HepG2 (cell line): Measurements from ENCODE around the gene CNKSR3. TPM values are rescaled to one million over a fixed set of nuclear protein-coding genes. Genes with fewer than 3 reads are reported as not detected.

Source experiments
- ATAC-seq: fragments of 200-7000 bp; cut with Tn5 transposase; 3 replicates; pipeline ENCODE4 v1.9.1; 2020; ENCODE audit warnings: mild to moderate bottlenecking, moderate library complexity
- BruUV-seq: library from RNA; stranded (reverse); fragments of 400-500 nt; replicated peaks from 2 replicates; lab custom pipeline; 2021; lab: Mats Ljungman, UMichigan
- CTCF ChIA-PET: fragments of 300-600 bp; formaldehyde crosslinking; extraction: SDS; loops from one replicate; lab custom pipeline; 2021; ENCODE audit warnings: low total read pairs, inconsistent platforms, low intra/inter-chr PET ratio; lab: Yijun Ruan, JAX
- POLR2A ChIA-PET: fragments of 350-600 bp; sonication (Branson Sonifier 250); formaldehyde crosslinking; loops from one replicate; lab custom pipeline; 2020; ENCODE audit warnings: antibody characterized with exemption, inconsistent platforms; lab: Yijun Ruan, JAX
- DNase-seq: peaks from one replicate; pipeline ENCODE4 v3.0.0-alpha.2; 2015; ENCODE audit warnings: low spot score
- FAIRE-seq: peaks from 3 replicates; lab custom pipeline; 2011; peaks lifted over from hg19 to GRCh38; lab: Jason Lieb, UNC
- H2AFZ ChIP-seq: one replicate; pipeline ENCODE4 v1.6.1; 2011; ENCODE audit warnings: low read length, inconsistent platforms
- H3K27ac ChIP-seq: fragments of 300-600 bp; 3 replicates; pipeline ENCODE4 v1.8.0; 2011; ENCODE audit warnings: mixed run types, mild to moderate bottlenecking, mixed read lengths, low read length, inconsistent platforms; ENCODE audit not compliant: insufficient read depth; ENCODE audit errors: extremely low read length
- H3K27me3 ChIP-seq, 2 experiments: fragments of 200-600 bp in 1 of 2; 2 replicates in 1 of 2; 3 replicates in 1 of 2; pipeline versions ENCODE4 v1.6.0 to v1.8.0; 2011; ENCODE audit warnings: low read length in 2 of 2, mild to moderate bottlenecking in 2 of 2, moderate library complexity in 2 of 2, inconsistent platforms in 1 of 2; ENCODE audit not compliant: insufficient read depth in 2 of 2, control insufficient read depth in 1 of 2
- H3K36me3 ChIP-seq, 2 experiments: fragments of 200-600 bp in 1 of 2; replicated peaks in 1 of 2; 2 replicates in 1 of 2; 3 replicates in 1 of 2; pipeline versions ENCODE4 v1.5.1 to v1.8.0; 2011; ENCODE audit warnings: low read length in 2 of 2, inconsistent platforms in 1 of 2; ENCODE audit not compliant: insufficient read depth in 2 of 2, control insufficient read depth in 1 of 2
- H3K4me1 ChIP-seq: 2 replicates; pipeline ENCODE4 v1.5.1; 2012; ENCODE audit warnings: low read length, inconsistent platforms; ENCODE audit not compliant: insufficient read depth
- H3K4me2 ChIP-seq: 2 replicates; pipeline ENCODE4 v1.6.0; 2011; ENCODE audit warnings: low read depth, low read length, inconsistent platforms
- H3K4me3 ChIP-seq, 3 experiments: fragments of 200-600 bp in 1 of 3; sonication (generic), shearing (Covaris generic) in 1 of 3; replicated peaks in 1 of 3; 2 replicates each; pipeline ENCODE4 v1.5.1; 2011 to 2016; ENCODE audit warnings: low read length in 3 of 3, inconsistent platforms in 2 of 3, low read depth in 2 of 3, mild to moderate bottlenecking in 2 of 3, control low read depth in 1 of 3, mixed read lengths in 1 of 3; ENCODE audit not compliant: insufficient read depth in 1 of 3
- H3K79me2 ChIP-seq: one replicate; pipeline ENCODE4 v1.6.1; 2011; ENCODE audit warnings: low read length, inconsistent platforms; ENCODE audit not compliant: insufficient read depth
- H3K9ac ChIP-seq: 2 replicates; pipeline ENCODE4 v1.6.0; 2011; ENCODE audit warnings: mild to moderate bottlenecking, low read depth, low read length, inconsistent platforms; ENCODE audit not compliant: insufficient read depth
- H3K9me3 ChIP-seq: 2 replicates; pipeline ENCODE4 v1.5.1; 2012; ENCODE audit warnings: mild to moderate bottlenecking, low read length
- H4K20me1 ChIP-seq: 2 replicates; pipeline ENCODE4 v1.6.0; 2011; ENCODE audit warnings: inconsistent platforms, mild to moderate bottlenecking, low read length, moderate library complexity; ENCODE audit not compliant: insufficient read depth
- EP300 ChIP-seq, 3 experiments: sonication (generic) in 1 of 3; formaldehyde crosslinking in 1 of 3; IDR thresholded peaks; 2 replicates each; pipeline versions ENCODE4 v1.5.1 to v1.6.1; 2011 to 2020; ENCODE audit warnings: low read depth in 2 of 3, low read length in 2 of 3, borderline replicate concordance in 1 of 3, improper control_type of control experiment in 1 of 3, mild to moderate bottlenecking in 1 of 3, missing genetic modification reagents in 1 of 3, moderate library complexity in 1 of 3
- IKZF1 ChIP-seq: fragments of 450-650 bp; IDR thresholded peaks from 2 replicates; pipeline ENCODE4 v1.7.1; 2016
- ISL2 ChIP-seq: sonication (generic); formaldehyde crosslinking; IDR thresholded peaks from 2 replicates; pipeline ENCODE4 v1.5.0; 2020; ENCODE audit warnings: missing genetic modification reagents
- JDP2 ChIP-seq: sonication (generic); formaldehyde crosslinking; IDR thresholded peaks from 2 replicates; pipeline ENCODE4 v1.8.1; 2022; ENCODE audit warnings: missing genetic modification reagents, borderline replicate concordance
- NONO ChIP-seq, 2 experiments: fragments of 450-650 bp in 1 of 2; sonication (generic) in 1 of 2; formaldehyde crosslinking in 1 of 2; IDR thresholded peaks in 1 of 2; conservative IDR thresholded peaks in 1 of 2; 2 replicates each; pipeline versions ENCODE4 v1.6.1 to v1.8.0; 2017 to 2022; ENCODE audit warnings: mild to moderate bottlenecking in 1 of 2, missing genetic modification reagents in 1 of 2, moderate library complexity in 1 of 2
- RBM22 ChIP-seq: fragments of 200-400 bp; formaldehyde crosslinking; optimal IDR thresholded peaks from 2 replicates; pipeline ENCODE3; 2017; ENCODE audit warnings: mild to moderate bottlenecking, low read length, moderate library complexity
- SMAD1 ChIP-seq: sonication (generic); formaldehyde crosslinking; IDR thresholded peaks from 2 replicates; pipeline ENCODE4 v1.4.0; 2020; ENCODE audit warnings: missing genetic modification reagents, low read depth, mild to moderate bottlenecking, borderline replicate concordance
- SP1 ChIP-seq, 2 experiments: fragments of 450-650 bp in 1 of 2; sonication (generic) in 1 of 2; formaldehyde crosslinking in 1 of 2; IDR thresholded peaks; 2 replicates each; pipeline versions ENCODE4 v1.4.0 to v1.6.1; 2016 to 2020; ENCODE audit warnings: missing genetic modification reagents in 1 of 2
- U2AF1 ChIP-seq: fragments of 200-400 bp; formaldehyde crosslinking; optimal IDR thresholded peaks from 2 replicates; pipeline ENCODE3; 2017; ENCODE audit warnings: mild to moderate bottlenecking, low read depth, low read length
- ZNF180 ChIP-seq: sonication (generic); formaldehyde crosslinking; IDR thresholded peaks from 2 replicates; pipeline ENCODE4 v1.4.0; 2020; ENCODE audit warnings: low read depth, missing genetic modification reagents, borderline replicate concordance
- ZNF367 ChIP-seq: sonication (generic); formaldehyde crosslinking; IDR thresholded peaks from 2 replicates; pipeline ENCODE4 v1.4.0; 2020; ENCODE audit warnings: missing genetic modification reagents, borderline replicate concordance
- WGBS: methylation state at CpG from one replicate; pipeline ENCODE4 v1.1.6; 2017; ENCODE audit warnings: low lambda C conversion rate; 5-methylcytosine and 5-hydroxymethylcytosine counted together
- in situ Hi-C: cut with HindIII; loops from 2 replicates; pipeline ENCODE4 v1.10.0; 2017; ENCODE audit warnings: low pct_unique_long_range_greater_than_20kb; ENCODE audit not compliant: extremely low pct_ligation_motif_present
- intact Hi-C: fragments of 100-400 bp; cut with micrococcal nuclease; formaldehyde crosslinking; loops from one replicate; pipeline ENCODE4 v1.10.0; 2022; ENCODE audit not compliant: unreplicated experiment
- polyA plus RNA-seq, 8 experiments: library from polyadenylated mRNA; depleted of rRNA in 3 of 8; stranded (reverse) in 7 of 8; unstranded in 1 of 8; fragments of >200 nt; fragmentation: Illumina TruSeq in 4 of 8; extraction: Trizol in 4 of 8; gene quantifications; 2 replicates each; pipeline versions ENCODE4 v1.2.1 to v1.2.3, GENCODE V29; 2011 to 2016; ENCODE audit warnings: low read depth in 4 of 8, missing spikeins in 1 of 8, mixed read lengths in 1 of 8; ENCODE audit not compliant: insufficient read depth in 1 of 8
- total RNA-seq, 5 experiments: library from RNA; depleted of rRNA; stranded (reverse); fragments of >200 nt; fragmentation: Illumina TruSeq; extraction: Trizol; gene quantifications; 2 replicates each; pipeline ENCODE4 v1.2.3, GENCODE V29; 2016; ENCODE audit warnings: low read depth in 1 of 5
- TF ChIP-seq, protein P1 (sequence below): sonication (generic); formaldehyde crosslinking; IDR thresholded peaks from 2 replicates; pipeline ENCODE4 v1.5.1; 2020; ENCODE audit warnings: missing genetic modification reagents, mild to moderate bottlenecking, borderline replicate concordance
- TF ChIP-seq, protein P2 (sequence below): sonication (generic); formaldehyde crosslinking; IDR thresholded peaks from 2 replicates; pipeline ENCODE4 v1.4.0; 2020; ENCODE audit warnings: missing genetic modification reagents
- TF ChIP-seq, protein P3 (sequence below): sonication (generic); formaldehyde crosslinking; IDR thresholded peaks from 2 replicates; pipeline ENCODE4 v1.4.0; 2020; ENCODE audit warnings: missing genetic modification reagents, borderline replicate concordance

CNKSR3 gene
- total and polyA plus RNA-seq, 2 of the 13 experiments (the other 11 are each of a cell fraction or from before 2014, with no cell fraction given): 9.2 to 38.6 TPM

DNA sequence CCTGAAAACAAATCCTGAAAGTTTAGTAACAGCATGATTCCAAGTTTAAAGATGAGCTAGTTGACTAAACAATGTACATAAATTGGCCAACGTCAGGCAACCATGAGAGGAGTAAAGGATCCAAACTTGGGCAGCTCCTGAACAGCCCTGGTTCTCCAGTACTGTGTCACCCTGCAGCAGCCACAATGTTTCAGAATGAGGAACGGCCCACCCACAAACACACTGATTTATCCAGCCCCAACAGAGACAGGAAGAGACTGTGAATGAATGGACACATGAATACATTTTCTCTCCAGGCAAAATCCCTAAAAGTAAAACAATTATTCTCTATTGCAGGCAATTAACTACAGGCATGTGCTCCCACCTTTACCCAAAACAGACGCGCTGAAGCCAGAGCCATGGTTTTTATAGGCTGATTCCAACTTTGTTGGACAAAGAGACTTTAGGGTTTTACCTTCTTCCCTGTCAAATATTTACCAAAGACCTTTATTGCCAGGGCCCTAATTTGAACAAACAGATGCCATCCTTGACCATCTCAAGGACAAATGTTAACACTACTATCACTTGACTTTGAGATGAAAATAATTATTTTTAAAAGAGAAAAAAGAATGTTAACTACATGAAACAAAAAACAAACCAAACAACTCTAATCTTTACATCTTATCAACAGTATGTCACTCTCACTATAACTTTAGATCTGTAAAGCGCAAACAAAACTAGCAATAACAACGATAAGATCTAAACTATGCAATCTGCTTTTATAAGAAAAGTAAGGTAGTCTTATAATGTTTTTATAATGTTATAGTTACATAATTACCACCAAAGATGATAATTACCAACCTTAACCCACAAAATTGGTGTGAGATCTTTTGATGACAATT, 22.9 kb downstream of the CNKSR3 start (continued):
- TF ChIP-seq, protein P1, sequence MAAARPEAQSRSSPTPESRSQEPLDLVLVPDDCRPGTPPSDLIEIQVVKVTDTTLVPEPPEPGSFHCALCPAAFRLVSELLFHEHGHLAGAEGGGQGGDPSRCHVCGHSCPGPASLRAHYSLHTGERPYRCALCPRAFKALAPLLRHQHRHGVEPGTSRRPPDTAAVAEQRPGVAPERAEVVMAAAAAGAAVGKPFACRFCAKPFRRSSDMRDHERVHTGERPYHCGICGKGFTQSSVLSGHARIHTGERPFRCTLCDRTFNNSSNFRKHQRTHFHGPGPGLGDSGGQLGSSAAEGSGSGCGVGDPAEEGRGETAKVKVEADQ (CRISPR knock-in tag): 0 out of 2 replicates have a peak, but pooled peaks have one; percentile 46
- TF ChIP-seq, protein P2, sequence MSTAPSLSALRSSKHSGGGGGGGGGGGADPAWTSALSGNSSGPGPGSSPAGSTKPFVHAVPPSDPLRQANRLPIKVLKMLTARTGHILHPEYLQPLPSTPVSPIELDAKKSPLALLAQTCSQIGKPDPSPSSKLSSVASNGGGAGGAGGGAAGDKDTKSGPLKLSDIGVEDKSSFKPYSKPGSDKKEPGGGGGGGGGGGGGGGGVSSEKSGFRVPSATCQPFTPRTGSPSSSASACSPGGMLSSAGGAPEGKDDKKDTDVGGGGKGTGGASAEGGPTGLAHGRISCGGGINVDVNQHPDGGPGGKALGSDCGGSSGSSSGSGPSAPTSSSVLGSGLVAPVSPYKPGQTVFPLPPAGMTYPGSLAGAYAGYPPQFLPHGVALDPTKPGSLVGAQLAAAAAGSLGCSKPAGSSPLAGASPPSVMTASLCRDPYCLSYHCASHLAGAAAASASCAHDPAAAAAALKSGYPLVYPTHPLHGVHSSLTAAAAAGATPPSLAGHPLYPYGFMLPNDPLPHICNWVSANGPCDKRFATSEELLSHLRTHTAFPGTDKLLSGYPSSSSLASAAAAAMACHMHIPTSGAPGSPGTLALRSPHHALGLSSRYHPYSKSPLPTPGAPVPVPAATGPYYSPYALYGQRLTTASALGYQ (CRISPR knock-in tag): peak; percentile 16; the same call in 1 of the 2 replicates
- TF ChIP-seq ISL2 (CRISPR knock-in tag) (peak; percentile 25), NONO (IDR thresholded peaks at IDR 0.05) (no peak), NONO (CRISPR knock-in tag; conservative IDR thresholded peaks at IDR 0.05) (0 out of 2 replicates have a peak, but pooled peaks have one; percentile 28)

DNA sequence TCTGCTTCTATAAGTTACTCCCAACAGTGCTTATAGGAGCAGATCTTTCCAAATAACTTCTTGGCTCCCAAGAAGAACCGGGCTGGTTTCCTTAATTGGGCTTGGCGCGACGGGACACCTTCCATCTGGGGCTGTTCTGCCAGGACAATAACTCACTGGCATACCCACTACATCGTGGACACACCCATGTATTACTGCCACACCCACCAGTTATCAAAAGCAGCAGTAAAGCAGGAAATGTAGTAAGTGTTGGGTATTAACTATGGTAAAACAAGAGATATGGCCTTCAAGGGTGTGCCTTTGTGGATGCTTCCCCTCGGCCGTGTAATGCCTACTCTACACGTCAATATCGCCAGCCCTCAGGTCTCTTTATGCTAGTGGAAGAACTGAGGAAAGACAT, 24.7 kb downstream of the CNKSR3 start:
- peaks cover 16% of the 10 kb centered on the region for H4K20me1 ChIP-seq
- no TSS peak for BruUV-seq
- no peaks in the 10 kb centered on the region for H3K27me3 ChIP-seq
- no peak for TF ChIP-seq EP300 (IDR thresholded peaks at IDR 0.05; ENCODE audit: low read depth in 2 of 2, low read length in 2 of 2)
- TF ChIP-seq EP300 (CRISPR knock-in tag; IDR thresholded peaks at IDR 0.05; ENCODE audit: borderline replicate concordance): no peak
- TF ChIP-seq, protein P3, sequence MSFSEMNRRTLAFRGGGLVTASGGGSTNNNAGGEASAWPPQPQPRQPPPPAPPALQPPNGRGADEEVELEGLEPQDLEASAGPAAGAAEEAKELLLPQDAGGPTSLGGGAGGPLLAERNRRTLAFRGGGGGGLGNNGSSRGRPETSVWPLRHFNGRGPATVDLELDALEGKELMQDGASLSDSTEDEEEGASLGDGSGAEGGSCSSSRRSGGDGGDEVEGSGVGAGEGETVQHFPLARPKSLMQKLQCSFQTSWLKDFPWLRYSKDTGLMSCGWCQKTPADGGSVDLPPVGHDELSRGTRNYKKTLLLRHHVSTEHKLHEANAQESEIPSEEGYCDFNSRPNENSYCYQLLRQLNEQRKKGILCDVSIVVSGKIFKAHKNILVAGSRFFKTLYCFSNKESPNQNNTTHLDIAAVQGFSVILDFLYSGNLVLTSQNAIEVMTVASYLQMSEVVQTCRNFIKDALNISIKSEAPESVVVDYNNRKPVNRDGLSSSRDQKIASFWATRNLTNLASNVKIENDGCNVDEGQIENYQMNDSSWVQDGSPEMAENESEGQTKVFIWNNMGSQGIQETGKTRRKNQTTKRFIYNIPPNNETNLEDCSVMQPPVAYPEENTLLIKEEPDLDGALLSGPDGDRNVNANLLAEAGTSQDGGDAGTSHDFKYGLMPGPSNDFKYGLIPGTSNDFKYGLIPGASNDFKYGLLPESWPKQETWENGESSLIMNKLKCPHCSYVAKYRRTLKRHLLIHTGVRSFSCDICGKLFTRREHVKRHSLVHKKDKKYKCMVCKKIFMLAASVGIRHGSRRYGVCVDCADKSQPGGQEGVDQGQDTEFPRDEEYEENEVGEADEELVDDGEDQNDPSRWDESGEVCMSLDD (CRISPR knock-in tag): no peak
- no peak for TF ChIP-seq SMAD1 (CRISPR knock-in tag)
- TF ChIP-seq RBM22: peak; percentile 62
- no peak for TF ChIP-seq SP1 (IDR thresholded peaks at IDR 0.05)
- no peak for TF ChIP-seq SP1 (CRISPR knock-in tag; IDR thresholded peaks at IDR 0.05)
- TF ChIP-seq U2AF1: no peak
- TF ChIP-seq ZNF180: no peak
- no peak for TF ChIP-seq ZNF367 (CRISPR knock-in tag)
- no peak for TF ChIP-seq JDP2
- no peak for TF ChIP-seq IKZF1

More for the DNA sequence above, 24.7 kb downstream of the CNKSR3 start:
- no peak for ATAC-seq
- H3K4me3 ChIP-seq: no peak overlapping the region
- H3K9ac ChIP-seq: no peak overlapping the region
- H3K79me2 ChIP-seq: peaks cover 84% of the 10 kb centered on the region
- in situ Hi-C loops: no loop called here
- no peak for DNase-seq
- no peak for FAIRE-seq
- intact Hi-C loops: no loop called here
- no peak overlapping the region for H3K27ac ChIP-seq
- H3K9me3 ChIP-seq: no peaks in the 10 kb centered on the region
- ChIA-PET CTCF (no interaction called here), POLR2A (no interaction called here)
- H3K4me1 ChIP-seq: peaks cover 53% of the 10 kb centered on the region
- no peak overlapping the region for H2AFZ ChIP-seq
- 90% methylated on average over 9 of the region's 9 CpGs for WGBS
- H3K36me3 ChIP-seq: peaks cover 1 to 20% of the 10 kb centered on the region in 2 experiments; a peak in 3 of 5 replicates
- no peak overlapping the region for H3K4me2 ChIP-seq
